Measurements from ENCODE around the gene TDRD3. TPM values are rescaled to one million over a fixed set of nuclear protein-coding genes. Genes with fewer than 3 reads are reported as not detected.
"Not testable (repeated sequence)": the region's sequence is repeated elsewhere in the genome, so short reads cannot be mapped to it uniquely, and the experiment has no call there.

The TDRD3 gene
- total RNA-seq, 6 donors from 2014 or later: 16.0 to 56.4 (median 25.8) TPM

DNA sequence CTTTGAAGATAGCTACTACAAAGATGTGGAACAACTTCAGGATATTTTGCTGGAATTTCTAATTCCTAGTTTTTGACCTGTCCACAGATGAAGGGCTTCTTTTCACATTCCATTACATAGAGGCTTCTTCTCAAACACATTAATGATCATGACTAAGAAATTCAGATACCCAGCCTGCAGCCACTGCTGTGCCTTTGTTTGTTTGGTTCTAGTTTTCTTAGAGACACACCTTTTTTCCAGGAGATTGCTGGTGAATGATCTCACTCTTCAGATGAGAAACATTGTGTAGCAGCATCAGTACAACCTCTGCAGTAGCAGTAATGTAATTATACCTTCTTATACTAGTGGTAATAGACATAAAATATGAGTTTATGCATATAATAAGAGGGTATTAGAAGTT lies 5.0 kb downstream of the TDRD3 start:
- Histone ChIP-seq H3K27me3 (no peaks in the 10 kb centered on the region), H3K9me3 (no peaks in the 10 kb centered on the region), H3K4me1 (peaks cover 14 to 20% (median 15%) of the 10 kb centered on the region in 4 donors), H3K27ac (no peak overlapping the region), H3K36me3 (no peaks in the 10 kb centered on the region), H3K4me3 (no peak overlapping the region)
- DNase-seq (no peak), ATAC-seq (ENCODE audit: low FRiP score in 2 of 2) (no peak)
- no peak for TF ChIP-seq POLR2A (IDR thresholded peaks at IDR 0.05)
- TF ChIP-seq, protein P1, sequence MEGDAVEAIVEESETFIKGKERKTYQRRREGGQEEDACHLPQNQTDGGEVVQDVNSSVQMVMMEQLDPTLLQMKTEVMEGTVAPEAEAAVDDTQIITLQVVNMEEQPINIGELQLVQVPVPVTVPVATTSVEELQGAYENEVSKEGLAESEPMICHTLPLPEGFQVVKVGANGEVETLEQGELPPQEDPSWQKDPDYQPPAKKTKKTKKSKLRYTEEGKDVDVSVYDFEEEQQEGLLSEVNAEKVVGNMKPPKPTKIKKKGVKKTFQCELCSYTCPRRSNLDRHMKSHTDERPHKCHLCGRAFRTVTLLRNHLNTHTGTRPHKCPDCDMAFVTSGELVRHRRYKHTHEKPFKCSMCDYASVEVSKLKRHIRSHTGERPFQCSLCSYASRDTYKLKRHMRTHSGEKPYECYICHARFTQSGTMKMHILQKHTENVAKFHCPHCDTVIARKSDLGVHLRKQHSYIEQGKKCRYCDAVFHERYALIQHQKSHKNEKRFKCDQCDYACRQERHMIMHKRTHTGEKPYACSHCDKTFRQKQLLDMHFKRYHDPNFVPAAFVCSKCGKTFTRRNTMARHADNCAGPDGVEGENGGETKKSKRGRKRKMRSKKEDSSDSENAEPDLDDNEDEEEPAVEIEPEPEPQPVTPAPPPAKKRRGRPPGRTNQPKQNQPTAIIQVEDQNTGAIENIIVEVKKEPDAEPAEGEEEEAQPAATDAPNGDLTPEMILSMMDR (IDR thresholded peaks at IDR 0.05): no peak
- no peak for TF ChIP-seq POLR2AphosphoS5 (IDR thresholded peaks at IDR 0.05)
- TF ChIP-seq EP300 (IDR thresholded peaks at IDR 0.05): no peak

DNA sequence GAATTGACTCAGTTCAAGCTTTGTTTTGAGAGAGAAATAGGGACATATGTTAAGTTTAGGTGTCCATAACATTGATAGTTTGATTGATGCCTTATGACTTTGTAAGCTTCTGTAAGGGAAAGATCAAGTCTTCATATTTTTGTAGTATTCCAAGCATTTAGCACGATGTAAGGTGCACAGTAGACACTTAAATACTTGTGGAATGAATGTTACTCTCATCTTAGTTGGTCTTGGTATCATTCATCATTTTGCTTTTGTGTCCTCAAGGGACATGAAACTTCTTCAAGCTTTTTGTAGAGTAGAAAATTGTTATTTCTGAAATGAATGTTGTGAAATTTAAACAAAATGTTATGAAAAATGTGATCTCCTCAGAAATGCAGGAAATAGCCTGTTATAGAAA lies 10.1 kb downstream of the TDRD3 start:
- ATAC-seq (ENCODE audit: low FRiP score in 2 of 2): no peak
- H3K9me3 ChIP-seq: no peaks in the 10 kb centered on the region
- TF ChIP-seq POLR2A (IDR thresholded peaks at IDR 0.05) (no peak), EP300 (IDR thresholded peaks at IDR 0.05) (no peak), POLR2AphosphoS5 (IDR thresholded peaks at IDR 0.05) (no peak)
- TF ChIP-seq, protein P1 (IDR thresholded peaks at IDR 0.05): no peak
- no peak overlapping the region for H3K27ac ChIP-seq
- peaks cover 2 to 8% (median 4%) of the 10 kb centered on the region in 4 donors for H3K4me1 ChIP-seq
- whole genome bisulfite sequencing, 2 donors: 82 to 87% methylated on average over 1 of the region's 1 CpG
- H3K27me3 ChIP-seq: no peaks in the 10 kb centered on the region
- H3K4me3 ChIP-seq: no peak overlapping the region
- DNase-seq: no peak
- no peaks in the 10 kb centered on the region for H3K36me3 ChIP-seq

DNA sequence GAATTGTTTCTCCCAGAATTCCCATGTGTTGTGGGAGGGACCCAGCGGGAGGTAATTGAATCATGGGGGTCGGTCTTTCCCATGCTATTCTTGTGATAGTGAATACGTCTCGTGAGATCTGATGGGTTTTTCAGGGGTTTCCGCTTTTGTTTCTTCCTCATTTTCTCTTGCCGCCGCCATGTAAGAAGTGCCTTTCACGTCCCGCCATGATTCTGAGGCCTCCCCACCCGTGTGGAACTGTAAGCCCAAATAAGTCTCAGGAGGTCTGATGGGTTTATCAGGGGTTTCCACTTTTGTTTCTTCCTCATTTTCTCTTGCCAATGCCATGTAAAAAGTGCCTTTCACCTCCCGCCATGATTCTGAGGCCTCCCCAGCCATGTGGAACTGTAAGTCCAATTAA lies 10.8 kb downstream of the TDRD3 start:
- DNase-seq; H3K27ac ChIP-seq; H3K9me3 ChIP-seq; ATAC-seq (ENCODE audit: low FRiP score in 2 of 2); H3K36me3 ChIP-seq; H3K27me3 ChIP-seq; H3K4me3 ChIP-seq: not testable (repeated sequence)
- peaks cover 4 to 11% (median 6%) of the 10 kb centered on the region in 4 donors for H3K4me1 ChIP-seq
- WGBS, 2 donors: 94 to 100% methylated on average over 11 of the region's 11 CpGs

DNA sequence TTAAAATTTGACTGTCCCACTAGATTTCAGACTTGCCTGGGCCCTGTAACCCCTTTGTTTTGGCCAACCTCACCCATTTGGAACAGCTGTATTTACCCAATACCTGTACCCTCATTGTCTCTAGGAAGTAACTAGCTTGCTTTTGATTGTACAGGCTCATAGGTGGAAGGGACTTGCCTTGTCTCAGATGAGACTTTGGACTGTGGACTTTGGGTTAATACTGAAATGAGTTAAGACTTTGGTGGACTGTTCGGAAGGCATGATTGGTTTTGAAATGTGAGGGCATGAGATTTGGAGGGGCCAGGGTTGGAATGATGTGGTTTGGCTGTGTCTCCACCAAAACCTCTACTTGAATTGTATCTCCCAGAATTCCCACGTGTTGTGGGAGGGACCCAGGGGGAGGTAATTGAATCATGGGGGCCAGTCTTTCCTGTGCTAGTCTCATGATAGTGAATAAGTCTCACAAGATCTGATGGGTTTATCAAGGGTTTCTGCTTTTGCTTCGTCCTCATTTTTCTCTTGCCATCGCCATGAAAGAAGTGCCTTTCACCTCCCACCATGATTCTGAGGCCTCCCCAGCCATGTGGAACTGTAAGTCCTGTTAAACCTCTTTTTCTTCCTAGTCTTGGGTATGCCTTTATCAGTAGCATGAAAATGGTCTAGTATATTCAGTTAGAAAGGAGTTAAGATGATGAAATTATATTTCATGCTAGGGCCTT lies 12.7 kb downstream of the TDRD3 start:
- 90 to 92% methylated on average over 4 of the region's 4 CpGs for WGBS, 2 donors
- H3K27ac ChIP-seq; H3K4me3 ChIP-seq; ATAC-seq (ENCODE audit: low FRiP score in 2 of 2); H3K36me3 ChIP-seq; H3K9me3 ChIP-seq; DNase-seq; H3K27me3 ChIP-seq: not testable (repeated sequence)
- H3K4me1 ChIP-seq: peaks cover 4 to 17% (median 10%) of the 10 kb centered on the region in 4 donors

DNA sequence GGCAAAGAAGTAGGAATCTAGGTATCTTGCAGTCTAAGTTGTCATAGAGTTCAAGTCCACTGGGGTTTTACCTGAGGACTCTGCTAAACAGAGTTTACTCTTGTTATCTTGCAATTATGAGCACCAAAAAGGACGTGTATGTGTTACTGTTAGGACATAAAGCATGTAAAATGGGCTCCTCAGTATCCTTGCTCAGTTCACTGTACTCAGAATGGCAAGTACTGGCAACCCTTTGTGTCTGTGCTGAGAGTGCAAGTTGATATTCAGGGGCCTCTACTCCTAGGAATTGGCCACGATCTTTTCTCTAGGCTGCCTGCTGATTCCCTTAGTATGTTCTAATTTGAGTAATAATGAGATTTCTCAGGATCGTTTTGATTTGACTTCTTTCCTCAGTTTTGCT lies 13.3 kb downstream of the TDRD3 start:
- Histone ChIP-seq H3K27ac (no peak overlapping the region), H3K4me3 (no peak overlapping the region), H3K9me3 (no peaks in the 10 kb centered on the region), H3K36me3 (no peaks in the 10 kb centered on the region), H3K27me3 (no peaks in the 10 kb centered on the region), H3K4me1 (peaks cover 4 to 17% (median 10%) of the 10 kb centered on the region in 4 donors)
- DNase-seq: no peak
- TF ChIP-seq, protein P1 (IDR thresholded peaks at IDR 0.05): no peak
- TF ChIP-seq POLR2AphosphoS5 (IDR thresholded peaks at IDR 0.05): no peak
- TF ChIP-seq EP300 (IDR thresholded peaks at IDR 0.05): no peak
- no peak for TF ChIP-seq POLR2A (IDR thresholded peaks at IDR 0.05)
- ATAC-seq (ENCODE audit: low FRiP score in 2 of 2): no peak
- WGBS, 2 donors: 61 to 66% methylated on average over 3 of the region's 3 CpGs

DNA sequence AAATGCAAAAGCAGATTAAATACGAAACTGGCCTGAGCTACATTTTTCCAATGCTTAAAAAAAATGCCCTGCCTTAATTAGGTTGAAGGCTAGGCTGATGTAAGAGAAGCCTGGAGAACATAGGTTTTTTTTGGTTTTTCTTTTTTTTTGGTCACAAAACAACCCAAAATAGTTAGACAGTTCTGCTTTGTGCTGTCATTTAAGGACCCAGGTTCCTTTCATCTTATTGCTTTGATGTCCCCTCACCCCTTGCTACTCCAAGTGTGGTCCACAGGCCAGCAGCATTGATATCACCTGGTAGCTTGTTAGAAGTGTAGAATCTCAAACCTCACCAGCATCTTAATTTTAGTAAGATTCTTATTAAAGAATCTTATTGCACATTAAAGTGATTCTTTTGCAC lies 14.4 kb downstream of the TDRD3 start:
- WGBS, 2 donors: 65 to 86% methylated on average over 1 of the region's 1 CpG

More for the DNA sequence above, 14.4 kb downstream of the TDRD3 start:
- Histone ChIP-seq H3K36me3 (no peaks in the 10 kb centered on the region), H3K4me3 (no peak overlapping the region), H3K4me1 (peaks cover 4 to 17% (median 10%) of the 10 kb centered on the region in 4 donors), H3K9me3 (no peaks in the 10 kb centered on the region), H3K27ac (no peak overlapping the region), H3K27me3 (no peaks in the 10 kb centered on the region)
- no peak for DNase-seq
- no peak for TF ChIP-seq EP300 (IDR thresholded peaks at IDR 0.05)
- TF ChIP-seq POLR2A (IDR thresholded peaks at IDR 0.05): no peak
- TF ChIP-seq, protein P1 (IDR thresholded peaks at IDR 0.05): no peak
- TF ChIP-seq POLR2AphosphoS5 (IDR thresholded peaks at IDR 0.05): no peak
- no peak for ATAC-seq (ENCODE audit: low FRiP score in 2 of 2)
